HepG2 (cell line): Measurements from ENCODE around the gene RBM46. TPM values are rescaled to one million over a fixed set of nuclear protein-coding genes. Genes with fewer than 3 reads are reported as not detected.

Experiments
- ATAC-seq: fragments of 200-7000 bp; cut with Tn5 transposase; 3 replicates; pipeline ENCODE4 v1.9.1; 2020; ENCODE audit warnings: mild to moderate bottlenecking, moderate library complexity
- BruUV-seq: library from RNA; stranded (reverse); fragments of 400-500 nt; replicated peaks from 2 replicates; lab custom pipeline; 2021; lab: Mats Ljungman, UMichigan
- CTCF ChIA-PET: fragments of 300-600 bp; formaldehyde crosslinking; extraction: SDS; loops from one replicate; lab custom pipeline; 2021; ENCODE audit warnings: low total read pairs, inconsistent platforms, low intra/inter-chr PET ratio; lab: Yijun Ruan, JAX
- POLR2A ChIA-PET: fragments of 350-600 bp; sonication (Branson Sonifier 250); formaldehyde crosslinking; loops from one replicate; lab custom pipeline; 2020; ENCODE audit warnings: antibody characterized with exemption, inconsistent platforms; lab: Yijun Ruan, JAX
- DNase-seq: peaks from one replicate; pipeline ENCODE4 v3.0.0-alpha.2; 2015; ENCODE audit warnings: low spot score
- FAIRE-seq: peaks from 3 replicates; lab custom pipeline; 2011; peaks lifted over from hg19 to GRCh38; lab: Jason Lieb, UNC
- H2AFZ ChIP-seq: one replicate; pipeline ENCODE4 v1.6.1; 2011; ENCODE audit warnings: low read length, inconsistent platforms
- H3K27ac ChIP-seq: fragments of 300-600 bp; 3 replicates; pipeline ENCODE4 v1.8.0; 2011; ENCODE audit warnings: mixed run types, mild to moderate bottlenecking, mixed read lengths, low read length, inconsistent platforms; ENCODE audit not compliant: insufficient read depth; ENCODE audit errors: extremely low read length
- H3K27me3 ChIP-seq, 2 experiments: fragments of 200-600 bp in 1 of 2; 2 replicates in 1 of 2; 3 replicates in 1 of 2; pipeline versions ENCODE4 v1.6.0 to v1.8.0; 2011; ENCODE audit warnings: low read length in 2 of 2, mild to moderate bottlenecking in 2 of 2, moderate library complexity in 2 of 2, inconsistent platforms in 1 of 2; ENCODE audit not compliant: insufficient read depth in 2 of 2, control insufficient read depth in 1 of 2
- H3K36me3 ChIP-seq, 2 experiments: fragments of 200-600 bp in 1 of 2; replicated peaks in 1 of 2; 2 replicates in 1 of 2; 3 replicates in 1 of 2; pipeline versions ENCODE4 v1.5.1 to v1.8.0; 2011; ENCODE audit warnings: low read length in 2 of 2, inconsistent platforms in 1 of 2; ENCODE audit not compliant: insufficient read depth in 2 of 2, control insufficient read depth in 1 of 2
- H3K4me1 ChIP-seq: 2 replicates; pipeline ENCODE4 v1.5.1; 2012; ENCODE audit warnings: low read length, inconsistent platforms; ENCODE audit not compliant: insufficient read depth
- H3K4me2 ChIP-seq: 2 replicates; pipeline ENCODE4 v1.6.0; 2011; ENCODE audit warnings: low read depth, low read length, inconsistent platforms
- H3K4me3 ChIP-seq, 3 experiments: fragments of 200-600 bp in 1 of 3; sonication (generic), shearing (Covaris generic) in 1 of 3; replicated peaks in 1 of 3; 2 replicates each; pipeline ENCODE4 v1.5.1; 2011 to 2016; ENCODE audit warnings: low read length in 3 of 3, inconsistent platforms in 2 of 3, low read depth in 2 of 3, mild to moderate bottlenecking in 2 of 3, control low read depth in 1 of 3, mixed read lengths in 1 of 3; ENCODE audit not compliant: insufficient read depth in 1 of 3
- H3K79me2 ChIP-seq: one replicate; pipeline ENCODE4 v1.6.1; 2011; ENCODE audit warnings: low read length, inconsistent platforms; ENCODE audit not compliant: insufficient read depth
- H3K9ac ChIP-seq: 2 replicates; pipeline ENCODE4 v1.6.0; 2011; ENCODE audit warnings: mild to moderate bottlenecking, low read depth, low read length, inconsistent platforms; ENCODE audit not compliant: insufficient read depth
- H3K9me3 ChIP-seq: 2 replicates; pipeline ENCODE4 v1.5.1; 2012; ENCODE audit warnings: mild to moderate bottlenecking, low read length
- H4K20me1 ChIP-seq: 2 replicates; pipeline ENCODE4 v1.6.0; 2011; ENCODE audit warnings: inconsistent platforms, mild to moderate bottlenecking, low read length, moderate library complexity; ENCODE audit not compliant: insufficient read depth
- ATF7 ChIP-seq, 2 experiments: fragments of 450-650 bp in 1 of 2; sonication (generic) in 1 of 2; formaldehyde crosslinking in 1 of 2; IDR thresholded peaks; 2 replicates each; pipeline versions ENCODE4 v1.4.0 to v1.6.1; 2016 to 2020; ENCODE audit warnings: antibody characterized with exemption in 1 of 2, mild to moderate bottlenecking in 1 of 2, missing genetic modification reagents in 1 of 2
- EHMT2 ChIP-seq: fragments of 200-600 bp; sonication (generic); IDR thresholded peaks from 2 replicates; pipeline ENCODE4 v1.7.0; 2017; ENCODE audit warnings: antibody characterized with exemption, low read depth, low read length, borderline replicate concordance
- FOXA1 ChIP-seq, 2 experiments: fragments of 450-650 bp in 1 of 2; sonication (generic) in 1 of 2; formaldehyde crosslinking in 1 of 2; IDR thresholded peaks; 2 replicates each; pipeline versions ENCODE4 v1.4.0 to v1.6.1; 2016 to 2020; ENCODE audit warnings: missing genetic modification reagents in 1 of 2
- PRMT3 ChIP-seq: sonication (generic); formaldehyde crosslinking; IDR thresholded peaks from 2 replicates; pipeline ENCODE4 v1.8.1; 2022; ENCODE audit warnings: low read depth, mild to moderate bottlenecking, moderate library complexity, missing genetic modification reagents, borderline replicate concordance
- ZFY ChIP-seq: sonication (generic); formaldehyde crosslinking; IDR thresholded peaks from 2 replicates; pipeline ENCODE4 v1.4.0; 2020; ENCODE audit warnings: missing genetic modification reagents
- ZNF138 ChIP-seq: sonication (generic); formaldehyde crosslinking; IDR thresholded peaks from 2 replicates; pipeline ENCODE4 v1.5.0; 2020; ENCODE audit warnings: mild to moderate bottlenecking, low read depth, missing genetic modification reagents
- WGBS: methylation state at CpG from one replicate; pipeline ENCODE4 v1.1.6; 2017; ENCODE audit warnings: low lambda C conversion rate; 5-methylcytosine and 5-hydroxymethylcytosine counted together
- in situ Hi-C: cut with HindIII; loops from 2 replicates; pipeline ENCODE4 v1.10.0; 2017; ENCODE audit warnings: low pct_unique_long_range_greater_than_20kb; ENCODE audit not compliant: extremely low pct_ligation_motif_present
- intact Hi-C: fragments of 100-400 bp; cut with micrococcal nuclease; formaldehyde crosslinking; loops from one replicate; pipeline ENCODE4 v1.10.0; 2022; ENCODE audit not compliant: unreplicated experiment
- polyA plus RNA-seq, 8 experiments: library from polyadenylated mRNA; depleted of rRNA in 3 of 8; stranded (reverse) in 7 of 8; unstranded in 1 of 8; fragments of >200 nt; fragmentation: Illumina TruSeq in 4 of 8; extraction: Trizol in 4 of 8; gene quantifications; 2 replicates each; pipeline versions ENCODE4 v1.2.1 to v1.2.3, GENCODE V29; 2011 to 2016; ENCODE audit warnings: low read depth in 4 of 8, missing spikeins in 1 of 8, mixed read lengths in 1 of 8; ENCODE audit not compliant: insufficient read depth in 1 of 8
- total RNA-seq, 5 experiments: library from RNA; depleted of rRNA; stranded (reverse); fragments of >200 nt; fragmentation: Illumina TruSeq; extraction: Trizol; gene quantifications; 2 replicates each; pipeline ENCODE4 v1.2.3, GENCODE V29; 2016; ENCODE audit warnings: low read depth in 1 of 5
- TF ChIP-seq, protein P1 (sequence below): sonication (generic); formaldehyde crosslinking; IDR thresholded peaks from 2 replicates; pipeline ENCODE4 v1.5.1; 2020; ENCODE audit warnings: missing genetic modification reagents, mild to moderate bottlenecking, borderline replicate concordance

Gene RBM46
- total and polyA plus RNA-seq, 2 of the 13 experiments (the other 11 are each of a cell fraction or from before 2014, with no cell fraction given) = not detected

DNA sequence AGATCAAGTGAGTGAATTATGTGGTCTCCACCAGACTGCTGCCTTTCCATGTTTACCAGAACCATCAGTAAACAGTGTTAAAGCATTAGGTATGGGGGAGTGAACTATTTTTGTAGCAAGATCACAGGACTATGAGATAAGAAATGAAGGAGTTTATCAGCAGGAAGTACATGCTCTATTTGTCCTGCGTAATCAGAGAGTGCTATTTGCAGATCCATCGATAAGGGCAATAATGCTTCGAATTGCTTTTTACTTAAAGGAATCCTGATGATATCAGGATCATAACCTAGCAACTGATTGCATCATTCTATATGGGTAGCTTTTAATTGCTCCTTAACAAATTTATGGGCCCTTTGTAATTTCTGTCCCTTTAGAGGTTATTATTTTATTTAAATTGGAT is 57.1 kb downstream of the RBM46 start:
- no peaks in the 10 kb centered on the region for H3K4me1 ChIP-seq
- H3K4me2 ChIP-seq = no peak overlapping the region
- no peaks in the 10 kb centered on the region for H3K9me3 ChIP-seq
- no peaks in the 10 kb centered on the region for H3K79me2 ChIP-seq
- no TSS peak for BruUV-seq
- intact Hi-C loops = no loop called here
- no peak overlapping the region for H3K9ac ChIP-seq
- no peaks in the 10 kb centered on the region for H3K36me3 ChIP-seq
- WGBS = 17% methylated on average over 3 of the region's 3 CpGs
- no peak overlapping the region for H3K4me3 ChIP-seq
- H4K20me1 ChIP-seq = no peaks in the 10 kb centered on the region
- CTCF ChIA-PET = no interaction called here
- in situ Hi-C loops = no loop called here
- H3K27ac ChIP-seq = no peak overlapping the region
- H2AFZ ChIP-seq = no peak overlapping the region
- no peak for ATAC-seq
- DNase-seq = peak; percentile 13
- peaks cover 0 to 3% of the 10 kb centered on the region in 2 experiments; a peak in 2 of 5 replicates for H3K27me3 ChIP-seq
- POLR2A ChIA-PET = no interaction called here
- TF ChIP-seq, protein P1, sequence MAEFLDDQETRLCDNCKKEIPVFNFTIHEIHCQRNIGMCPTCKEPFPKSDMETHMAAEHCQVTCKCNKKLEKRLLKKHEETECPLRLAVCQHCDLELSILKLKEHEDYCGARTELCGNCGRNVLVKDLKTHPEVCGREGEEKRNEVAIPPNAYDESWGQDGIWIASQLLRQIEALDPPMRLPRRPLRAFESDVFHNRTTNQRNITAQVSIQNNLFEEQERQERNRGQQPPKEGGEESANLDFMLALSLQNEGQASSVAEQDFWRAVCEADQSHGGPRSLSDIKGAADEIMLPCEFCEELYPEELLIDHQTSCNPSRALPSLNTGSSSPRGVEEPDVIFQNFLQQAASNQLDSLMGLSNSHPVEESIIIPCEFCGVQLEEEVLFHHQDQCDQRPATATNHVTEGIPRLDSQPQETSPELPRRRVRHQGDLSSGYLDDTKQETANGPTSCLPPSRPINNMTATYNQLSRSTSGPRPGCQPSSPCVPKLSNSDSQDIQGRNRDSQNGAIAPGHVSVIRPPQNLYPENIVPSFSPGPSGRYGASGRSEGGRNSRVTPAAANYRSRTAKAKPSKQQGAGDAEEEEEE = no peak
- TF ChIP-seq FOXA1 (IDR thresholded peaks at IDR 0.05) (no peak), FOXA1 (CRISPR knock-in tag; IDR thresholded peaks at IDR 0.05) (peak; percentile 33; the same call in 1 of the 2 replicates), ATF7 (IDR thresholded peaks at IDR 0.05) (peak; percentile 34; the same call in 1 of the 2 replicates), ATF7 (CRISPR knock-in tag; IDR thresholded peaks at IDR 0.05) (no peak)
- FAIRE-seq = no peak

DNA sequence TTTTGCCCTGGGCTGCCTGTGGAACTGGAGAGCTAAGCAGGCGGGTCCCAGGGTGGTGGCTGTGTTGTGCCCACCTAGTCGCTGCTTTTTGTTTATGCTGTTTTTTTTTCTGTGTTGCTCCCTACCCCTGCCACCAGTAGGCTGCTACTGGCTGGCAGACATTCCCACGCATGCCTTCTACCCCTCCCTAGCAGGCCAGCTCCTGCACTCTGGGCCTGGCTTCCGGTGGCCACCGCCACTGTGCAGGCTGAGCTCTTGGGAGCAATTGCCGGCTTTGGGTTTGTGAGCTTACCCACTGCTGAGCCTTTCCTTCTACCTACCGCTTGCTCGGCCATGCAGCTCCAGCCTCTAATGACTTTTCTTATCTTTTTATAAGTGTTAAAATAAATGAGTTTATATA is 57.6 kb downstream of the RBM46 start:
- BruUV-seq = no TSS peak
- intact Hi-C loops = no loop called here
- WGBS = 21% methylated on average over 8 of the region's 8 CpGs
- CTCF ChIA-PET = no interaction called here
- no peak overlapping the region for H3K27ac ChIP-seq
- ATAC-seq = no peak; the same call in 2 of the 3 replicates
- H4K20me1 ChIP-seq = no peaks in the 10 kb centered on the region
- no peak overlapping the region for H3K4me3 ChIP-seq
- no peak for FAIRE-seq
- no peak overlapping the region for H3K4me2 ChIP-seq
- H3K9me3 ChIP-seq = no peaks in the 10 kb centered on the region
- no peaks in the 10 kb centered on the region for H3K36me3 ChIP-seq
- DNase-seq = no peak
- no peak overlapping the region for H2AFZ ChIP-seq
- in situ Hi-C loops = no loop called here
- POLR2A ChIA-PET = no interaction called here
- TF ChIP-seq ZFY (no peak), PRMT3 (CRISPR knock-in tag) (no peak), ZNF138 (CRISPR knock-in tag) (no peak), EHMT2 (no peak)
- no peak overlapping the region for H3K9ac ChIP-seq
- no peaks in the 10 kb centered on the region for H3K4me1 ChIP-seq
- peaks cover 0 to 3% of the 10 kb centered on the region in 2 experiments; a peak in 2 of 5 replicates for H3K27me3 ChIP-seq
- H3K79me2 ChIP-seq = no peaks in the 10 kb centered on the region
